Eye (tissue), 1 donor: ENCODE results near the gene UTF1.

ENCODE experiments used
- DNase-seq: peaks from one replicate; pipeline ENCODE4 v3.0.0-alpha.2; 2015

The UTF1 gene

GRCh38 chr10:133267293-133267692, 37.3 kb downstream of the UTF1 start:
- DNase-seq = no peak

GRCh38 chr10:133267829-133268228, 37.8 kb downstream of the UTF1 start:
- no peak for DNase-seq

GRCh38 chr10:133268532-133268931, 38.5 kb downstream of the UTF1 start:
- no peak for DNase-seq

- no peak for DNase-seq
Observed at GRCh38 chr10:133269367-133269766, 39.4 kb downstream of the UTF1 start.

- DNase-seq = no peak
Observed at GRCh38 chr10:133270204-133270603, 40.2 kb downstream of the UTF1 start.

- no peak for DNase-seq
Observed at GRCh38 chr10:133270773-133271297, 40.8 kb downstream of the UTF1 start.

- no peak for DNase-seq
Observed at GRCh38 chr10:133271521-133272300, 41.7 kb downstream of the UTF1 start.

GRCh38 chr10:133272301-133272963, 42.4 kb downstream of the UTF1 start:
- DNase-seq = no peak

- DNase-seq = no peak
Observed at GRCh38 chr10:133272964-133273420, 43.0 kb downstream of the UTF1 start.

GRCh38 chr10:133273534-133274143, 43.6 kb downstream of the UTF1 start:
- no peak for DNase-seq

- DNase-seq = peak; percentile 27
Observed at GRCh38 chr10:133274751-133275683, 45.0 kb downstream of the UTF1 start.

- DNase-seq = peak; percentile 30
Observed at GRCh38 chr10:133275684-133276092, 45.7 kb downstream of the UTF1 start.

GRCh38 chr10:133276100-133276434, 46.0 kb downstream of the UTF1 start:
- DNase-seq = no peak

GRCh38 chr10:133276435-133277201, 46.6 kb downstream of the UTF1 start, which contains the start of gene ADAM8:
ADAM8 (minus strand) TSS chr10:133276868; CDS start chr10:133276817, 51 bp downstream.
- peak; percentile 58 for DNase-seq

GRCh38 chr10:133277277-133277992, 47.4 kb downstream of the UTF1 start:
- no peak for DNase-seq

GRCh38 chr10:133277993-133278576, 48.1 kb downstream of the UTF1 start:
- DNase-seq = no peak

GRCh38 chr10:133278577-133279265, 48.7 kb downstream of the UTF1 start:
- DNase-seq = no peak

- DNase-seq = no peak
Observed at GRCh38 chr10:133279326-133280226, 49.6 kb downstream of the UTF1 start.
